Erythroblast (primary cell): ENCODE data around the gene RAI2.

ENCODE experiments used
- DNase-seq, 2 experiments: peaks; one replicate each; lab custom pipeline; 2025; lab: John Stamatoyannopoulos, UW
- GATA1 ChIP-seq: IDR thresholded peaks from 2 replicates; pipeline ENCODE4 v1.6.1; 2011; ENCODE audit warnings: low read depth, mild to moderate bottlenecking, control low read depth, low read length, moderate library complexity
- POLR2A ChIP-seq: IDR thresholded peaks from 2 replicates; pipeline ENCODE4 v1.6.1; 2011; ENCODE audit warnings: mild to moderate bottlenecking, low read length

The RAI2 gene

DNA sequence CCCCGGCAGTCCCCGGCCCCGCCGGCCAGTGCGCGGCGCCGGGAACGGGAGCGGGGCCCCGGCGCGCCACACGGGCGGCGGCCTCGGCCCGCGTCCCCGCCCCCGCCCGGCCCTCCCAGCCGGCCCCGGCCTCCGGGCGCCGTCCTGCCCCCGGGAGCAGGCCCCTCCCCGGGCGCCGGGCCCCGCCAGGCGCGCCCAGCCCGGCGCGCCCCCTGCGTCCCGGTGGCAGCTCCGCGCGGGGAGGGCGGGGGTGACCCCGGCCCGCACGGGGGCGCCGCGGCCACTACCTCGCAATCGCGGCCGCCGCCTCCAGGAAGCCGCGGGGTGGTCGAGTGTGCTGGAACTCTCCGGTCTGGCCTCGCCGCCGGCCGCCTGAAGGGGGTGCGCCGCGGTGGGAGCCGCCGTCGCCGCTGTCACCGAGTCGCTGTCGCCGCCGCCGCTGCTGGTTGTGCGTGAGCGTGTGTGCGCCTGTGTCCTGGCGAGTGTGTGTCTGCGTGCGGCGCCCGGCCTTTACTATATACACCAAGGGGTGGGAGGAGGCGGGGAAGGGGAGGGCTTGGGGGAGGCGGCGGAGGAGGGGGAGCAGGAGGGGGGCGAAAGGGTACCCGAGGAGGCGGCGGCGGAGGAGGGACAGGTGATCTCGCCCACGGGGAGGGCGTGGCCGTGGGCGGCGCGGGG, at the start of gene RAI2:
Gene RAI2 (minus strand): TSS at position 488 of the 678 bp plus-strand sequence. CDS start 59,288 bp downstream, outside the sequence.
- peak; percentile 7 to 14 for DNase-seq
- TF ChIP-seq POLR2A, result no peak
- no peak for TF ChIP-seq GATA1

GRCh38 chrX:17888421-17888820, 27.3 kb upstream of the RAI2 start:
- DNase-seq, result no peak
- no peak for TF ChIP-seq POLR2A
- no peak for TF ChIP-seq GATA1

GRCh38 chrX:17882680-17883079, 21.6 kb upstream of the RAI2 start:
- no peak for TF ChIP-seq POLR2A
- TF ChIP-seq GATA1, result no peak
- DNase-seq, result no peak

DNA sequence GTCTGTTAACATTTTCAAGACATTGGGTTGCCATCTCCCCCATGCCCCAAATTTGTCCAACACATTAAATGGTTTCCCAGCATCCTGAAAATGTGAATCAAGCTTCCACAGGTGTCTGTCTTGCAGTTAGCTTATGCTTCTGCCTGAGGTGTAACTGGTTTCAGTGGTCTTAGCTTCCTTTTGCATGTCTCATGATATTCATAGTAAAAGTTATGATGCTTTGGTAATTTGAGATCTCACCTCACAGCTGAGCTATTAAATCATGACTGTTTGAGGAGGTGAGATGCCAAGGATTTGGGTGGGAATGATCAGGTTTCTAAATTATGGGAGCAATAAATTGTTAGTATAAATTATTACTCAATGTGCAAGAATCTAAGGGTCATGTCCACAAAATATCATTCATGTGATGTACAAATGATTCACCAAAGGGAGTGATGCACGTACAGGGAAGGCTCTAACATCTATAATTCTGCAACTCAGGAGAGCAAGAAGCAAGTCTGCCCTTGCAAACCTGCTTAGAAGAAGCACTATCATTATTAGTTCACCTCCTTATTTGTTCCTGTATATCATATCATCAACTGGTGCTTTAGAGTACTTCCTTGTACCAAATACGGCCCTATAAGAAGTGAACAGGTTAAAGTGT, 17.1 kb upstream of the RAI2 start:
- DNase-seq, result no peak
- TF ChIP-seq POLR2A (no peak), GATA1 (no peak)

DNA sequence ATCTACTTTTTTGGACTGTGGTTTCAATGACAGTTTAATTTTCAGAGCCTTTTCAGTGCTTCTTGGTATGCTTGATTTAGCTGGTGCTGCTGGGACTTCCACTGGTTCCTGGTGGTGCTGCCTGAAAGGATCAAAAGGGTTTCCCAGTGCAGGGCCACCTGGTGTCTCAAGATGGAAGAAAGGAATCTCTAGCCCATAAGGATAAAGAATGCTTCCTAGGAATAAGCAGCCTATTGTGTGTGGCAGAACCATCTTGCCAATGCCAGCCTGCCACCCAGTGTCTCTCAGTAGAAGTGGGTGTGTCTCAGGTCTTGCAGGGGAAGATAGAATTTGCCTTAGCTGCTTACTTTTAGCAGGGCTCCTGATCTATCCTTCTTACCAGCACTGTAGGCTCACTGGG, 15.0 kb upstream of the RAI2 start:
- TF ChIP-seq POLR2A (no peak), GATA1 (no peak)
- DNase-seq, result no peak

DNA sequence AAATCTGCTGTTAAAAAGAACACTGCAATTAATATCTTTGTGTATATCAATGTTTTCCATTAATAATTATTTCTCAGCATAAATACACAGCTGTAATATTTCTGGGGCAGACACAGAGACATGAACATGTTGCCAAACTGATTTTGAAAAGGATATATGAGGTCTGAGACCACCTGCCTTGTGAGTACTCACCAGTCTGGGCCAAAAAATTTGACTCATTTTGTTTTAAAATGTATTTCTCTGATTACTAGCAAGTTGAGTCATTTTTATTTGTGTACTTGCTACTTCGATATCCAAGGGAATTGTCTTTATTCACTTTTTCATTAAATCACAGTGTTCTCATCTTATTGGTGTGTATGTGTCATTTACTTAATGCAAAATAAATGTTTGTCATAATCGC, 8.5 kb upstream of the RAI2 start:
- no peak for TF ChIP-seq POLR2A
- TF ChIP-seq GATA1, result no peak

GRCh38 chrX:17861489-17862011, 452 bp upstream of the RAI2 start:
- no peak for TF ChIP-seq POLR2A
- TF ChIP-seq GATA1, result no peak
- no peak for DNase-seq

More for the DNA sequence above, 8.5 kb upstream of the RAI2 start:
- DNase-seq, result no peak

GRCh38 chrX:17860179-17860780, 818 bp downstream of the RAI2 start:
- no peak for DNase-seq
- TF ChIP-seq GATA1 (no peak), POLR2A (no peak)

DNA sequence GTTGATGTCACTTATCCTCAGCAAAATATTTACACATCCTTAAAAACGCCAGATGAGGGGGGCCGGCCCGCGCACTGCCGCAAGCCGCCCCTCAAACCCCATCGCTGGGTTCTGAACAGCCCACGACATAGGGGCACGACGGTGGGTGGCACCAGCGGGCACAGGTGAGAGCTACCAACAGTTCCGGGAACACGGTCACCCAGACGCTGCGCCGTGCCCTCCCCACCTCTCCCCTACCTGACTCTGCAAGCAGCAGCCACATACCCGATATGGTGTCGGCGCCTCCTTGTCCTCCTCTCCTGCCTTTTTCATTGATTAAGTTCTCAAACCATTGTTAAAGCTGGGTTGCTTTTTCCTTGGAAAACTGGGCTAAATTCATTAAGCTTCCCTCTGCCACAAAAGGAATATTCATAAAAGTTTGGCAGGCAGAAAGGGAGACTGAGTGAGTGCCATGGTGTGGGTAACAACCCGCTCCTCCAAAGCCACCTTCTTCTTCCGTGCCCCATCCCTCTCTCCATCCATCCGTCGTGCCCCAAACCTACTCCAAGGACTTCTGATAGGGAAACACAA, 1.4 kb downstream of the RAI2 start:
- DNase-seq, result peak in 1 of 2 experiments; percentile 1
- TF ChIP-seq GATA1 (no peak), POLR2A (no peak)

GRCh38 chrX:17854531-17854930, 6.6 kb downstream of the RAI2 start:
- TF ChIP-seq GATA1, result no peak
- no peak for DNase-seq

- no peak for TF ChIP-seq POLR2A
- no peak for TF ChIP-seq GATA1
- DNase-seq, result no peak
These were observed 7.0 kb downstream of the RAI2 start for GRCh38 chrX:17854069-17854468.

GRCh38 chrX:17851874-17852273, 9.2 kb downstream of the RAI2 start:
- DNase-seq, result no peak
- TF ChIP-seq POLR2A (no peak), GATA1 (no peak)

DNA sequence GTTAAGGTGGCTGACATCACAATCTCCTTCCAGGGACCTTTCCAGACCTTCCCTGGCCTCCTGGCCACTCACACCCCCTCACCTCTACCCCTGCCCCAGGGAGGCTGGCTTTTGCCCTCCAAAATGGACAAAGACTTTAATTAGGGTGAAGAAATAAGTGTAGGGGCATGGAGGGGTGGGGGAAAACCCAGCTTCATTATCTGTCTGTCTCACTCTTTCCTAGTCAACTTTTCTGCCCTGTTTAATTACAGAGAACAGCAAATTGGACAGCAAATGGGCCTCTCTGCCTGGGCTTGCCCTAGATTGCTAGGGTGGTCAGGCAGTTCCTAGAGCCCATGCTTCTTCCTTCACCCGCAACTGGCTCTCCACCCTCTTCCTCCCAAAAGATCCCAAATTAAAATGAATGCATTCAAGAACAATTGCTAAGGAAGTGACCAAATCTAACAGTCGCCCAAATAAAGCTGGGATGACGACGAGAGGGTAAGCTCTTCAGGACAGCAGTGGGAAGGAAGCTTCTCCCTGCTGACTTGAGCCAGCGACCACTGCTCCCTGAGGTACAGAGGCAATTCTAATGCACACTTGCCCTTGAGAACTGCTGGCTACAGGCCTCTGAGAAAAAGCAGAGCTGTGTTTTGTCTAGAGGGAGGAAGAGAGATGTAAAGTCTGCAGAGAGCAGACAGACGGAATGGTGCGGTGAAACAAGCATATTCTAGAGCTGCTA, 12.4 kb downstream of the RAI2 start:
- TF ChIP-seq POLR2A (no peak), GATA1 (no peak)
- no peak for DNase-seq
